ENCODE measurements around the gene PRSS53. TPM values are rescaled to one million over a fixed set of nuclear protein-coding genes. Genes with fewer than 3 reads are reported as not detected.

Gene PRSS53
- total RNA-seq, 1 experiment from 2014 or later = 2.8 TPM

DNA sequence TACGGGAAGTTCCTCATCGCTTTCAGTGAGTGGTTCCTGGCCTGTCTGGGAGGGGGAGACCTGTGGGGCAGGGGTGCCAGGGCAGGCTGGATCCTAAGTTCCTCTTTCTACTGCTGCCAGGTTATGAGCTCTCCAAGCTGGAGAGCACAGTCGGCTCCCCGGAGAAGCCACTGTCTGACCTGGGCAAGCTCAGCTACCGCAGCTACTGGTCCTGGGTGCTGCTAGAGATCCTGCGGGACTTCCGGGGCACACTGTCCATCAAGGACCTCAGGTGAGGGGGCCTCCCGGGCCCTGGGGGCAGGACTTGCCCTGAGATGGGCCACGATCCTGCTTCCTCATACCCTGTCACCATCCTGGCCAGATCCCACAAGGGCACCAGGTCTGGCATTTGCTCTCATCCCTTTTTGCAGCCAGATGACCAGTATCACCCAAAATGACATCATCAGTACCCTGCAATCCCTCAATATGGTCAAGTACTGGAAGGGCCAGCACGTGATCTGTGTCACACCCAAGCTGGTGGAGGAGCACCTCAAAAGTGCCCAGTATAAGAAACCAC is 41.7 kb upstream of the PRSS53 start:
- Mint-ChIP-seq H3K27me3 (ENCODE audit: low read depth) (no peaks in the 10 kb centered on the region), H3K36me3 (ENCODE audit: insufficient read depth in 1 of 3, low read depth in 3 of 3) (peaks cover 29 to 50% (median 45%) of the 10 kb centered on the region in 3 experiments), H3K4me1 (peaks cover 39 to 42% of the 10 kb centered on the region in 2 experiments), H3K27ac (peak overlapping the region; percentile 68 to 97 (median 84); a peak in 6 of 7 replicates), H3K9me3 (no peaks in the 10 kb centered on the region), H3K4me3 (peak overlapping the region in 1 of 2 experiments; percentile 13; a peak in 2 of 5 replicates)
- Histone ChIP-seq H3K9me3 (ENCODE audit: control insufficient read depth, low read depth, low read length) (no peaks in the 10 kb centered on the region), H3K23ac (ENCODE audit: insufficient read length, low read depth, low read length) (no peak overlapping the region), H3K9ac (ENCODE audit: extremely low read depth, insufficient read length, low read length) (no peak overlapping the region), H2BK15ac (ENCODE audit: low read depth, low read length) (no peak overlapping the region), H2BK20ac (ENCODE audit: low read depth, low read length, poor library complexity, severe bottlenecking) (no peak overlapping the region), H2AFZ (ENCODE audit: low read length) (no peak overlapping the region), H3K14ac (ENCODE audit: insufficient read depth, low read length) (no peak overlapping the region), H3K27me3 (ENCODE audit: insufficient read depth, low read length) (no peaks in the 10 kb centered on the region), H2AK5ac (ENCODE audit: insufficient read length, low read length) (no peak overlapping the region), H3K18ac (ENCODE audit: insufficient read length, low read depth, low read length) (no peak overlapping the region), H2BK12ac (ENCODE audit: insufficient read length, low read depth, low read length) (no peak overlapping the region), H3K56ac (ENCODE audit: insufficient read length, low read depth, low read length) (no peak overlapping the region), H4K20me1 (ENCODE audit: control insufficient read depth, insufficient read depth, insufficient read length) (no peaks in the 10 kb centered on the region), H2BK5ac (ENCODE audit: insufficient read length, low read length) (no peak overlapping the region), H4K5ac (ENCODE audit: insufficient read length, low read depth, low read length) (no peak overlapping the region), H4K8ac (replicated peaks; ENCODE audit: insufficient read length, low read depth, low read length) (no peak overlapping the region), H3K79me2 (ENCODE audit: insufficient read depth, low read length) (peaks cover 4% of the 10 kb centered on the region; the same call in 1 of the 2 replicates), H4K91ac (ENCODE audit: insufficient read length, low read depth, low read length) (no peak overlapping the region), H3K27ac (ENCODE audit: insufficient read length, low read depth, low read length) (peak overlapping the region; percentile 3), H3K4ac (ENCODE audit: low read depth, low read length) (no peak overlapping the region), H3K4me1 (ENCODE audit: insufficient read depth, low read length) (peaks cover 15% of the 10 kb centered on the region; the same call in 1 of the 2 replicates), H3K4me2 (ENCODE audit: insufficient read depth, insufficient read length, low read length) (no peak overlapping the region), H3T11ph (ENCODE audit: low read length) (no peak overlapping the region), H3K23me2 (ENCODE audit: insufficient read length, low read depth, low read length, poor library complexity, severe bottlenecking) (peaks cover 5% of the 10 kb centered on the region), H2BK120ac (ENCODE audit: low read depth, low read length, poor library complexity, severe bottlenecking) (no peak overlapping the region), H3K79me1 (ENCODE audit: insufficient read depth, low read depth, low read length, poor library complexity, severe bottlenecking) (peaks cover 5% of the 10 kb centered on the region)
- no CpG with 5 or more reads among the region's 10 CpGs for WGBS (ENCODE audit: extremely low coverage, insufficient read length, low lambda C conversion rate)
- TF ChIP-seq, protein P1, sequence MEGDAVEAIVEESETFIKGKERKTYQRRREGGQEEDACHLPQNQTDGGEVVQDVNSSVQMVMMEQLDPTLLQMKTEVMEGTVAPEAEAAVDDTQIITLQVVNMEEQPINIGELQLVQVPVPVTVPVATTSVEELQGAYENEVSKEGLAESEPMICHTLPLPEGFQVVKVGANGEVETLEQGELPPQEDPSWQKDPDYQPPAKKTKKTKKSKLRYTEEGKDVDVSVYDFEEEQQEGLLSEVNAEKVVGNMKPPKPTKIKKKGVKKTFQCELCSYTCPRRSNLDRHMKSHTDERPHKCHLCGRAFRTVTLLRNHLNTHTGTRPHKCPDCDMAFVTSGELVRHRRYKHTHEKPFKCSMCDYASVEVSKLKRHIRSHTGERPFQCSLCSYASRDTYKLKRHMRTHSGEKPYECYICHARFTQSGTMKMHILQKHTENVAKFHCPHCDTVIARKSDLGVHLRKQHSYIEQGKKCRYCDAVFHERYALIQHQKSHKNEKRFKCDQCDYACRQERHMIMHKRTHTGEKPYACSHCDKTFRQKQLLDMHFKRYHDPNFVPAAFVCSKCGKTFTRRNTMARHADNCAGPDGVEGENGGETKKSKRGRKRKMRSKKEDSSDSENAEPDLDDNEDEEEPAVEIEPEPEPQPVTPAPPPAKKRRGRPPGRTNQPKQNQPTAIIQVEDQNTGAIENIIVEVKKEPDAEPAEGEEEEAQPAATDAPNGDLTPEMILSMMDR (conservative IDR thresholded peaks at IDR 0.05) = no peak
- DNase-seq = no peak

Measured in H9 (cell line).